Measurements from ENCODE around the gene PIP4P1. TPM values are rescaled to one million over a fixed set of nuclear protein-coding genes. Genes with fewer than 3 reads are reported as not detected.

The PIP4P1 gene
- total and polyA plus RNA-seq, 2 of the 13 experiments (the other 11 are each of a cell fraction or from before 2014, with no cell fraction given) = 33.4 to 47.0 TPM

DNA sequence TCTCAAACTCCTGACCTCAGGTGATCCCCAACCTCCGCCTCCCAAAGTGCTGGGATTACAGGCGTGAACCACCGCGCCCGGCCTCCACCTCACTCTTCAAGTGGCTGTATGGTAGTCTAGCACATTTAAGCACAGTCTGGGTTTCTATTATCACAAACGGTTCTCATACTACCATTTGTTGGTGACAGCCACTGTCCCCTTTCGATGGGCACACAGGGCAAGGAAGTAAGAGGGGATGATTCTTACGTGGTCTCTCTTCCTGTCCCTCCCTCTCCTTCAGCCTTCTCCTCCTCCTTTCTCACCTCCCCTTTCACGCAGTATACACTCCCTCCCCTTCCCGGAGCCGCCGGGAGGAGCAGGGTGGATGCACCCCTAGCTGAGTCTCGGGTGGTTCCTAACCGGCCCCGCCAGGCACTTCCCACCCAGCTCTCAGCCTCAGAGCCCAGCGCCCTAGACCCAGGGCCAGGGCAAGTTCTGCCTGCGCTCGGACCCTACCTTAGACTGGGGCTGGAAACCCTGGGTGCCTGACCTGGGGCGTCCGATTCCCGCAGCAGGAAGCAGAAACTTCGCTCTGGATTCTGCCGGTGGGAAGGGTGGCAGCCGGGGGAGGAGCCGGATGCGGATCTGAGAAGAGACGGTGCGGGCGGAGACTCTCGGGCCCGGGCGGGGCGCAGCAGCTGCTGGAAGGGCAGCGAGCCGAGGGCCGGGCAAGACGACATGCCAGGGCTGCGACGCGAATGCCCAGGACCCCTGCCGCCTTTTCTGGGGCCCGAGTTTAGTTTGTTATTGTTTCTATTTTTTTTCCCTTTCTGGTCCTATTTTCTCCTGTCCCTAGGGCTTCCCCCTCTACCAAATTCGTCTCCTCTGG is 48.1 kb downstream of the PIP4P1 start, which contains the start of gene TEP1 (continued):
- TF ChIP-seq, protein P1, sequence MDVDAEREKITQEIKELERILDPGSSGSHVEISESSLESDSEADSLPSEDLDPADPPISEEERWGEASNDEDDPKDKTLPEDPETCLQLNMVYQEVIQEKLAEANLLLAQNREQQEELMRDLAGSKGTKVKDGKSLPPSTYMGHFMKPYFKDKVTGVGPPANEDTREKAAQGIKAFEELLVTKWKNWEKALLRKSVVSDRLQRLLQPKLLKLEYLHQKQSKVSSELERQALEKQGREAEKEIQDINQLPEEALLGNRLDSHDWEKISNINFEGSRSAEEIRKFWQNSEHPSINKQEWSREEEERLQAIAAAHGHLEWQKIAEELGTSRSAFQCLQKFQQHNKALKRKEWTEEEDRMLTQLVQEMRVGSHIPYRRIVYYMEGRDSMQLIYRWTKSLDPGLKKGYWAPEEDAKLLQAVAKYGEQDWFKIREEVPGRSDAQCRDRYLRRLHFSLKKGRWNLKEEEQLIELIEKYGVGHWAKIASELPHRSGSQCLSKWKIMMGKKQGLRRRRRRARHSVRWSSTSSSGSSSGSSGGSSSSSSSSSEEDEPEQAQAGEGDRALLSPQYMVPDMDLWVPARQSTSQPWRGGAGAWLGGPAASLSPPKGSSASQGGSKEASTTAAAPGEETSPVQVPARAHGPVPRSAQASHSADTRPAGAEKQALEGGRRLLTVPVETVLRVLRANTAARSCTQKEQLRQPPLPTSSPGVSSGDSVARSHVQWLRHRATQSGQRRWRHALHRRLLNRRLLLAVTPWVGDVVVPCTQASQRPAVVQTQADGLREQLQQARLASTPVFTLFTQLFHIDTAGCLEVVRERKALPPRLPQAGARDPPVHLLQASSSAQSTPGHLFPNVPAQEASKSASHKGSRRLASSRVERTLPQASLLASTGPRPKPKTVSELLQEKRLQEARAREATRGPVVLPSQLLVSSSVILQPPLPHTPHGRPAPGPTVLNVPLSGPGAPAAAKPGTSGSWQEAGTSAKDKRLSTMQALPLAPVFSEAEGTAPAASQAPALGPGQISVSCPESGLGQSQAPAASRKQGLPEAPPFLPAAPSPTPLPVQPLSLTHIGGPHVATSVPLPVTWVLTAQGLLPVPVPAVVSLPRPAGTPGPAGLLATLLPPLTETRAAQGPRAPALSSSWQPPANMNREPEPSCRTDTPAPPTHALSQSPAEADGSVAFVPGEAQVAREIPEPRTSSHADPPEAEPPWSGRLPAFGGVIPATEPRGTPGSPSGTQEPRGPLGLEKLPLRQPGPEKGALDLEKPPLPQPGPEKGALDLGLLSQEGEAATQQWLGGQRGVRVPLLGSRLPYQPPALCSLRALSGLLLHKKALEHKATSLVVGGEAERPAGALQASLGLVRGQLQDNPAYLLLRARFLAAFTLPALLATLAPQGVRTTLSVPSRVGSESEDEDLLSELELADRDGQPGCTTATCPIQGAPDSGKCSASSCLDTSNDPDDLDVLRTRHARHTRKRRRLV (CRISPR knock-in tag; IDR thresholded peaks at IDR 0.05) = peak; percentile 97; the same call in 1 of the 2 replicates
- no peak for TF ChIP-seq ZFP41 (CRISPR knock-in tag; IDR thresholded peaks at IDR 0.05; ENCODE audit: borderline replicate concordance)
- TF ChIP-seq TEAD2 (CRISPR knock-in tag; IDR thresholded peaks at IDR 0.05) = no peak
- peak; percentile 74; the same call in 1 of the 2 replicates for TF ChIP-seq ZBTB3 (CRISPR knock-in tag; IDR thresholded peaks at IDR 0.05; ENCODE audit: borderline replicate concordance, low read depth)
- TF ChIP-seq XBP1 (CRISPR knock-in tag; IDR thresholded peaks at IDR 0.05) = no peak
- no peak for TF ChIP-seq ARID2 (CRISPR knock-in tag; IDR thresholded peaks at IDR 0.05; ENCODE audit: borderline replicate concordance)
- TF ChIP-seq, protein P2, sequence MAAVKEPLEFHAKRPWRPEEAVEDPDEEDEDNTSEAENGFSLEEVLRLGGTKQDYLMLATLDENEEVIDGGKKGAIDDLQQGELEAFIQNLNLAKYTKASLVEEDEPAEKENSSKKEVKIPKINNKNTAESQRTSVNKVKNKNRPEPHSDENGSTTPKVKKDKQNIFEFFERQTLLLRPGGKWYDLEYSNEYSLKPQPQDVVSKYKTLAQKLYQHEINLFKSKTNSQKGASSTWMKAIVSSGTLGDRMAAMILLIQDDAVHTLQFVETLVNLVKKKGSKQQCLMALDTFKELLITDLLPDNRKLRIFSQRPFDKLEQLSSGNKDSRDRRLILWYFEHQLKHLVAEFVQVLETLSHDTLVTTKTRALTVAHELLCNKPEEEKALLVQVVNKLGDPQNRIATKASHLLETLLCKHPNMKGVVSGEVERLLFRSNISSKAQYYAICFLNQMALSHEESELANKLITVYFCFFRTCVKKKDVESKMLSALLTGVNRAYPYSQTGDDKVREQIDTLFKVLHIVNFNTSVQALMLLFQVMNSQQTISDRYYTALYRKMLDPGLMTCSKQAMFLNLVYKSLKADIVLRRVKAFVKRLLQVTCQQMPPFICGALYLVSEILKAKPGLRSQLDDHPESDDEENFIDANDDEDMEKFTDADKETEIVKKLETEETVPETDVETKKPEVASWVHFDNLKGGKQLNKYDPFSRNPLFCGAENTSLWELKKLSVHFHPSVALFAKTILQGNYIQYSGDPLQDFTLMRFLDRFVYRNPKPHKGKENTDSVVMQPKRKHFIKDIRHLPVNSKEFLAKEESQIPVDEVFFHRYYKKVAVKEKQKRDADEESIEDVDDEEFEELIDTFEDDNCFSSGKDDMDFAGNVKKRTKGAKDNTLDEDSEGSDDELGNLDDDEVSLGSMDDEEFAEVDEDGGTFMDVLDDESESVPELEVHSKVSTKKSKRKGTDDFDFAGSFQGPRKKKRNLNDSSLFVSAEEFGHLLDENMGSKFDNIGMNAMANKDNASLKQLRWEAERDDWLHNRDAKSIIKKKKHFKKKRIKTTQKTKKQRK (IDR thresholded peaks at IDR 0.05; ENCODE audit: low read length) = no peak
- TF ChIP-seq ISX (CRISPR knock-in tag; conservative IDR thresholded peaks at IDR 0.05) = peak; percentile 73; the same call in 1 of the 2 replicates
- peak; percentile 65 for TF ChIP-seq AGO1 (IDR thresholded peaks at IDR 0.05; ENCODE audit: low read depth, low read length, poor library complexity, severe bottlenecking)
- TF ChIP-seq NFATC3 (CRISPR knock-in tag; IDR thresholded peaks at IDR 0.05) = peak; percentile 72; the same call in 1 of the 2 replicates
- TF ChIP-seq, protein P3, sequence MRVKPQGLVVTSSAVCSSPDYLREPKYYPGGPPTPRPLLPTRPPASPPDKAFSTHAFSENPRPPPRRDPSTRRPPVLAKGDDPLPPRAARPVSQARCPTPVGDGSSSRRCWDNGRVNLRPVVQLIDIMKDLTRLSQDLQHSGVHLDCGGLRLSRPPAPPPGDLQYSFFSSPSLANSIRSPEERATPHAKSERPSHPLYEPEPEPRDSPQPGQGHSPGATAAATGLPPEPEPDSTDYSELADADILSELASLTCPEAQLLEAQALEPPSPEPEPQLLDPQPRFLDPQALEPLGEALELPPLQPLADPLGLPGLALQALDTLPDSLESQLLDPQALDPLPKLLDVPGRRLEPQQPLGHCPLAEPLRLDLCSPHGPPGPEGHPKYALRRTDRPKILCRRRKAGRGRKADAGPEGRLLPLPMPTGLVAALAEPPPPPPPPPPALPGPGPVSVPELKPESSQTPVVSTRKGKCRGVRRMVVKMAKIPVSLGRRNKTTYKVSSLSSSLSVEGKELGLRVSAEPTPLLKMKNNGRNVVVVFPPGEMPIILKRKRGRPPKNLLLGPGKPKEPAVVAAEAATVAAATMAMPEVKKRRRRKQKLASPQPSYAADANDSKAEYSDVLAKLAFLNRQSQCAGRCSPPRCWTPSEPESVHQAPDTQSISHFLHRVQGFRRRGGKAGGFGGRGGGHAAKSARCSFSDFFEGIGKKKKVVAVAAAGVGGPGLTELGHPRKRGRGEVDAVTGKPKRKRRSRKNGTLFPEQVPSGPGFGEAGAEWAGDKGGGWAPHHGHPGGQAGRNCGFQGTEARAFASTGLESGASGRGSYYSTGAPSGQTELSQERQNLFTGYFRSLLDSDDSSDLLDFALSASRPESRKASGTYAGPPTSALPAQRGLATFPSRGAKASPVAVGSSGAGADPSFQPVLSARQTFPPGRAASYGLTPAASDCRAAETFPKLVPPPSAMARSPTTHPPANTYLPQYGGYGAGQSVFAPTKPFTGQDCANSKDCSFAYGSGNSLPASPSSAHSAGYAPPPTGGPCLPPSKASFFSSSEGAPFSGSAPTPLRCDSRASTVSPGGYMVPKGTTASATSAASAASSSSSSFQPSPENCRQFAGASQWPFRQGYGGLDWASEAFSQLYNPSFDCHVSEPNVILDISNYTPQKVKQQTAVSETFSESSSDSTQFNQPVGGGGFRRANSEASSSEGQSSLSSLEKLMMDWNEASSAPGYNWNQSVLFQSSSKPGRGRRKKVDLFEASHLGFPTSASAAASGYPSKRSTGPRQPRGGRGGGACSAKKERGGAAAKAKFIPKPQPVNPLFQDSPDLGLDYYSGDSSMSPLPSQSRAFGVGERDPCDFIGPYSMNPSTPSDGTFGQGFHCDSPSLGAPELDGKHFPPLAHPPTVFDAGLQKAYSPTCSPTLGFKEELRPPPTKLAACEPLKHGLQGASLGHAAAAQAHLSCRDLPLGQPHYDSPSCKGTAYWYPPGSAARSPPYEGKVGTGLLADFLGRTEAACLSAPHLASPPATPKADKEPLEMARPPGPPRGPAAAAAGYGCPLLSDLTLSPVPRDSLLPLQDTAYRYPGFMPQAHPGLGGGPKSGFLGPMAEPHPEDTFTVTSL (CRISPR knock-in tag; IDR thresholded peaks at IDR 0.05; ENCODE audit: borderline replicate concordance) = peak; percentile 35; the same call in 1 of the 2 replicates
